HUES64 (cell line): Measurements from ENCODE around the gene FAM78A.

ENCODE experiments used
- H3K27ac ChIP-seq: 2 replicates; pipeline ENCODE4 v1.7.0; 2013; ENCODE audit warnings: low read depth, low read length, inconsistent platforms
- H3K27me3 ChIP-seq: 2 replicates; pipeline ENCODE4 v1.6.1; 2013; ENCODE audit warnings: mild to moderate bottlenecking, low read length; ENCODE audit not compliant: insufficient read depth
- H3K36me3 ChIP-seq: 2 replicates; pipeline ENCODE4 v1.6.1; 2013; ENCODE audit warnings: mild to moderate bottlenecking, low read length; ENCODE audit not compliant: insufficient read depth
- H3K4me1 ChIP-seq: 2 replicates; pipeline ENCODE4 v1.6.1; 2013; ENCODE audit warnings: mild to moderate bottlenecking, low read length, moderate library complexity; ENCODE audit not compliant: insufficient read depth
- H3K4me3 ChIP-seq: 2 replicates; pipeline ENCODE4 v1.5.1; 2013; ENCODE audit warnings: mild to moderate bottlenecking, low read length, moderate library complexity
- H3K9ac ChIP-seq: 2 replicates; pipeline ENCODE4 v1.6.1; 2013; ENCODE audit warnings: mild to moderate bottlenecking, low read depth, low read length
- H3K9me3 ChIP-seq: 2 replicates; pipeline ENCODE4 v1.6.1; 2013; ENCODE audit warnings: low read depth, low read length; ENCODE audit not compliant: insufficient read depth
- WGBS: fragments of 150-250, 120-280 bp; methylation state at CpG from one replicate; pipeline ENCODE4 v1.1.7; 2013; ENCODE audit warnings: missing lambda C conversion rate; 5-methylcytosine and 5-hydroxymethylcytosine counted together

FAM78A gene

GRCh38 chr9:131289301-131290035 is 13.2 kb upstream of the FAM78A start, which contains the start of gene PLPP7:
Gene PLPP7 (plus strand): TSS chr9:131289723. CDS start chr9:131289998, 275 bp downstream.
- Histone ChIP-seq H3K9me3 (no peaks in the 10 kb centered on the region), H3K36me3 (no peaks in the 10 kb centered on the region), H3K9ac (peak within 1 kb of the TSS; percentile 35; the same call in 1 of the 2 replicates), H3K4me3 (no peak within 1 kb of the TSS), H3K27me3 (no peaks in the 10 kb centered on the region), H3K4me1 (no peaks in the 10 kb centered on the region), H3K27ac (no peak within 1 kb of the TSS)
- 68% methylated on average over 28 of the region's 28 CpGs for WGBS

- Histone ChIP-seq H3K9ac (no peak overlapping the region), H3K27ac (no peak overlapping the region)
- WGBS: 79% methylated on average over 9 of the region's 9 CpGs
These were observed 11.9 kb upstream of the FAM78A start for GRCh38 chr9:131288217-131288616.

GRCh38 chr9:131287359-131287758 is 11.0 kb upstream of the FAM78A start:
- Histone ChIP-seq H3K9me3 (no peaks in the 10 kb centered on the region), H3K27me3 (peaks cover 14% of the 10 kb centered on the region)
- WGBS: 93% methylated on average over 6 of the region's 6 CpGs

More at GRCh38 chr9:131288217-131288616, 11.9 kb upstream of the FAM78A start:
- Histone ChIP-seq H3K4me1 (no peaks in the 10 kb centered on the region), H3K9me3 (no peaks in the 10 kb centered on the region), H3K36me3 (no peaks in the 10 kb centered on the region), H3K4me3 (no peak overlapping the region), H3K27me3 (peaks cover 8% of the 10 kb centered on the region; the same call in 1 of the 2 replicates)

GRCh38 chr9:131284856-131285255 is 8.5 kb upstream of the FAM78A start:
- Histone ChIP-seq H3K27me3 (peaks cover 31% of the 10 kb centered on the region), H3K4me3 (no peak overlapping the region), H3K4me1 (no peaks in the 10 kb centered on the region), H3K9ac (no peak overlapping the region), H3K36me3 (no peaks in the 10 kb centered on the region), H3K27ac (no peak overlapping the region), H3K9me3 (no peaks in the 10 kb centered on the region)
- WGBS: 90% methylated on average over 6 of the region's 6 CpGs

More at GRCh38 chr9:131287359-131287758, 11.0 kb upstream of the FAM78A start:
- Histone ChIP-seq H3K36me3 (no peaks in the 10 kb centered on the region), H3K4me3 (no peak overlapping the region), H3K4me1 (no peaks in the 10 kb centered on the region), H3K27ac (no peak overlapping the region), H3K9ac (no peak overlapping the region)

GRCh38 chr9:131282688-131283422 is 6.5 kb upstream of the FAM78A start:
- H3K4me3 ChIP-seq: peak overlapping the region; percentile 44
- WGBS: 2% methylated on average over 60 of the region's 61 CpGs
- H3K9me3 ChIP-seq: no peaks in the 10 kb centered on the region
- no peak overlapping the region for H3K9ac ChIP-seq
- peaks cover 3% of the 10 kb centered on the region; the same call in 1 of the 2 replicates for H3K4me1 ChIP-seq
- peaks cover 31% of the 10 kb centered on the region for H3K27me3 ChIP-seq
- H3K36me3 ChIP-seq: no peaks in the 10 kb centered on the region
- H3K27ac ChIP-seq: no peak overlapping the region

- 87% methylated on average over 4 of the region's 4 CpGs for WGBS
- Histone ChIP-seq H3K4me1 (peaks cover 3% of the 10 kb centered on the region; the same call in 1 of the 2 replicates), H3K27me3 (peaks cover 33% of the 10 kb centered on the region), H3K27ac (no peak overlapping the region), H3K9ac (no peak overlapping the region), H3K9me3 (no peaks in the 10 kb centered on the region), H3K4me3 (0 out of 2 replicates have a peak overlapping the region, but pooled peaks have one; percentile 44), H3K36me3 (no peaks in the 10 kb centered on the region)
These were observed 5.9 kb upstream of the FAM78A start for GRCh38 chr9:131282175-131282574.

GRCh38 chr9:131281119-131281965 is 5.0 kb upstream of the FAM78A start:
- 86% methylated on average over 16 of the region's 17 CpGs for whole genome bisulfite sequencing
- Histone ChIP-seq H3K27ac (no peak overlapping the region), H3K4me1 (peaks cover 3% of the 10 kb centered on the region; the same call in 1 of the 2 replicates), H3K27me3 (peaks cover 41% of the 10 kb centered on the region), H3K36me3 (no peaks in the 10 kb centered on the region), H3K9ac (no peak overlapping the region), H3K4me3 (no peak overlapping the region), H3K9me3 (no peaks in the 10 kb centered on the region)

- Histone ChIP-seq H3K9me3 (no peaks in the 10 kb centered on the region), H3K27ac (no peak overlapping the region), H3K36me3 (no peaks in the 10 kb centered on the region), H3K27me3 (peaks cover 48% of the 10 kb centered on the region), H3K4me1 (peaks cover 7% of the 10 kb centered on the region), H3K9ac (no peak overlapping the region), H3K4me3 (no peak overlapping the region)
- WGBS: 76% methylated on average over 3 of the region's 3 CpGs
These were observed 4.3 kb upstream of the FAM78A start for GRCh38 chr9:131280660-131281059.

GRCh38 chr9:131279863-131280570 is 3.7 kb upstream of the FAM78A start:
- 84% methylated on average over 19 of the region's 19 CpGs for WGBS
- Histone ChIP-seq H3K9me3 (no peaks in the 10 kb centered on the region), H3K36me3 (no peaks in the 10 kb centered on the region), H3K9ac (no peak overlapping the region), H3K4me3 (no peak overlapping the region), H3K4me1 (peaks cover 7% of the 10 kb centered on the region), H3K27ac (no peak overlapping the region), H3K27me3 (peaks cover 52% of the 10 kb centered on the region)

GRCh38 chr9:131279196-131279862 is 3.0 kb upstream of the FAM78A start:
- peaks cover 10% of the 10 kb centered on the region for H3K4me1 ChIP-seq
- H3K27ac ChIP-seq: no peak overlapping the region
- no peaks in the 10 kb centered on the region for H3K36me3 ChIP-seq
- H3K4me3 ChIP-seq: no peak overlapping the region
- peaks cover 52% of the 10 kb centered on the region for H3K27me3 ChIP-seq
- H3K9me3 ChIP-seq: no peaks in the 10 kb centered on the region
- 79% methylated on average over 11 of the region's 11 CpGs for WGBS
- no peak overlapping the region for H3K9ac ChIP-seq
